ENCODE data around the gene FBXL19. TPM values are rescaled to one million over a fixed set of nuclear protein-coding genes. Genes with fewer than 3 reads are reported as not detected.

FBXL19 gene
- total RNA-seq, 1 donor from 2014 or later = 24.8 TPM

GRCh38 chr16:30894540-30895368, 28.6 kb upstream of the FBXL19 start:
- intact Hi-C loops (cut with micrococcal nuclease) = loop anchor here (1.0 kb wide), 1 partner anchor 9 kb away; no protein-coding TSS in a partner anchor

- intact Hi-C loops (cut with micrococcal nuclease) = loop anchor here (2.0 kb wide), 2 partner anchors 133 to 197 kb away; partner anchors contain the start of genes CFAP119, RNF40 and SRCAP
These were observed 27.6 kb upstream of the FBXL19 start for GRCh38 chr16:30895627-30896260.

- intact Hi-C loops (cut with micrococcal nuclease) = loop anchor here (2.0 kb wide), 2 partner anchors 134 to 198 kb away; partner anchors contain the start of genes CFAP119, RNF40 and SRCAP
These were observed 27.0 kb upstream of the FBXL19 start, which contains the start of gene CTF1 for GRCh38 chr16:30896261-30896888. Gene CTF1 (plus strand): TSS chr16:30896614. CDS start chr16:30896644, 30 bp downstream.

- intact Hi-C loops (cut with micrococcal nuclease) = loop anchor here (1.0 to 2.0 kb wide), 7 partner anchors 22 to 562 kb away; partner anchors contain the start of genes ARMC5, CFAP119, RNF40 and SRCAP
These were observed 26.3 kb upstream of the FBXL19 start for GRCh38 chr16:30896889-30897733.

DNA sequence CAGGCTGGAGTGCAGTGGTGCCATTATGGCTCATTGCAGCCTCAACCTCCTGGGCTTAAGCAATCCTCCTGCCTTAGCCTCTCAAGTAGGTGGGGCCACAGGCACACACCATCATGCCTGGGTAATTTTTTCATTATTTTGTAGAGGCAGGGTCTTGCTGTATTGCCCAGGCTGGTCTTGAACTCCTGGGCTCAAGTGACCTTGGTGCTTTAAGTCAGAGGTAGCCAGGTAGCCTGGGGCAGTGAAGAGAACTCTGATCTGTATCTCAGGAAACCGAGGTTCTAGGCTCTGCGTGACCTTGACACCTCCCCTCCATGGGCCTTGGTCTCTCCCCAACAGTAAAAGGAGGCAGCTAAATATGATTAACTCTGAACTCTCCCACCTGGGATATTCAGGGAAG, 23.6 kb upstream of the FBXL19 start:
- intact Hi-C loops (cut with micrococcal nuclease) = no loop called here

DNA sequence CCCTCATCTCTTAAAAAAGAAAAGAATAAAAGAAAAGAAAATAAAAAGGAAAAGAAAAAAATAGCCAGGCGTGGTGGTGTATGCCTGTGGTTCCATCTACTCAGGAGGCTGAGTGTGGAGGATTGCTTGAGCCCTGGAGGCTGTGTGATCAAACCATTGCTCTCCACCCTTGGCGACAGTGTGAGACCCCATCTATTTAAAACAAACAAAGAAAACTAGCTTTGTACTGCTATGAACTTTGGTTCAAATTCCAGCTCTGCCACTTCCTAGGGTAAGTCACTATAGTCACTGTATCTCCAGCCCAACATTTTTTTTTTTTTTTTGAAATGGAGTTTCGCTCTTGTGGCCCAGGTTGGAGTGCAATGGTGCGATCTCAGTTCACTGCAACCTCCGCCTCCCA, 22.8 kb upstream of the FBXL19 start:
- intact Hi-C loops (cut with micrococcal nuclease) = no loop called here

- intact Hi-C loops (cut with micrococcal nuclease) = loop anchor here (1.0 kb wide), 2 partner anchors 21 to 57 kb away; no protein-coding TSS in a partner anchor
These were observed 22.0 kb upstream of the FBXL19 start for GRCh38 chr16:30901201-30902028.

- intact Hi-C loops (cut with micrococcal nuclease) = loop anchor here (1.0 kb wide), 2 partner anchors 20 to 58 kb away; no protein-coding TSS in a partner anchor
These were observed 21.1 kb upstream of the FBXL19 start for GRCh38 chr16:30902029-30902972.

DNA sequence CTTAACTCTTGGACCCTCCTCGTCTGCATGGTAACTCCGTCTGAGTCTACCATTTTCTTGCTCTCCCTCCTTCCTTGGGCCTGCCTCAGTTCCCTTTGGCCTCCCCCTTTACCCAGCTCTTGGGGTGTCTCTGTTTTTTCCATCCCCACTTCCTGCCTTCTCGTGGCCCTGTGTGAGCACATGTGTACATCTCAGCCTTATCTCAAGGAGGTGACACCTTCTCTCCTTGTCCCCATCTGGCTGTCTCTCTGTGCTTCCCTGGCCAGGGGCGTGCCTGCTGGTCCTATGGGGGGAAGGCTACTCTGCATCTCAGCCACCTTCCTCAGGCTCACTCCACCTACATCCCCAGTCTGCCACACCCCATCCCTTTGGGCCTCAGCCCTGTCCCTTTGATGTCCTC, 20.4 kb upstream of the FBXL19 start:
- intact Hi-C loops (cut with micrococcal nuclease) = loop anchor here (1.0 kb wide), 2 partner anchors 9 to 28 kb away; partner anchors contain the start of gene BCL7C

DNA sequence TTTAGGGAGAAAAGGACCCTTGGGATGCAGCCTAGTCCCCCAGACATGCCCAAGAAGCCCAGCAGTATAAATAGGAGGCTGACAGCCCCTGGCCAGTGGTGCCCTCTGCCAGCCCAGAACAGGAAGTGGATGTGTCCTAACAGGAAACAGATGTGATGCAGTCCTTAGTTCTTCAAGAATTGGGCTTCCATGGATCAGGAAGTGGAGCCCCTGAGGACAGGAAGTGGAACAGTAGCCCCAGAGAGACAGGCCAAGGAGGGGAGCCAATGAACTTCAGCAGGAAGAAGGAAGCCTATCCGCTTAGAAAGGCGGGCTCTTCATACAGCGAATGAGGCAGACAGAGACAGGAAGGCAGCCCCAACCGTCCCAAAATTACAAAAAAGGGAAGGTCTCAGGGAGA, 19.8 kb upstream of the FBXL19 start:
- intact Hi-C loops (cut with micrococcal nuclease) = loop anchor here (1.0 kb wide), 2 partner anchors 9 to 28 kb away; partner anchors contain the start of gene BCL7C

DNA sequence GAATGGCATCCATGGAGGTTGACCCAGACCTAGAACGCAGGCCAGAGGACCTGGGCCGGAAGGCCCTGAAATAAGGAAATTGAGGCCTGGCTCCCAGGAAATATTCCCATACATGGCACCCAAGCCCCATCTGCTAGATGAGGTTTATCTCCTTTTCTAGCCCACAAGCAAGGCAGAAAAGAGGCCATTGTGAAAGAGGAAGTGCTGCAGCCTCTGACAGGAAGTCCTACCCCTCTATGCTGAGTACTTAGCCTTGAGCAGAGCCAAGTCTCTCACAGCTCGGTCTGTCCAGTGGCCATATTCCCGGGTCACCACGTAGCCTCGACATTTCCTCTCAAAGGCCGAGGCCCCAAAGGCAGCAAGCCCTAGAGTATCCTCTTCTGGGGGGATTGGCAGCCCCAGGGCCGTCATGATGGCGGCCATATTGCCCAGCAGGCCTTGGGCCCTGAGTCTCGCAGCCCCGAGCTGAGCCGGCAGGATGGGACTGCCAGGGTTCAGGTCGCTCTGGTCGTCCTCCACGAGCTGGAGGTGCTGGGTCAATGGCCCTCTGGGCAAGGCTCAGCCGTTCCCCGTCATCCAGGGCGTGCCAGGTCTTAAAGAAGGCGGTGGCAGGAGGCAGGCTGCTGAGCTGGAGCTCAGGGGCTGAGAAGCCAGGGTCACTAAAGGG, 19.1 kb upstream of the FBXL19 start:
- intact Hi-C loops (cut with micrococcal nuclease) = no loop called here

GRCh38 chr16:30907064-30907463, 16.3 kb upstream of the FBXL19 start:
- intact Hi-C loops (cut with micrococcal nuclease) = no loop called here

DNA sequence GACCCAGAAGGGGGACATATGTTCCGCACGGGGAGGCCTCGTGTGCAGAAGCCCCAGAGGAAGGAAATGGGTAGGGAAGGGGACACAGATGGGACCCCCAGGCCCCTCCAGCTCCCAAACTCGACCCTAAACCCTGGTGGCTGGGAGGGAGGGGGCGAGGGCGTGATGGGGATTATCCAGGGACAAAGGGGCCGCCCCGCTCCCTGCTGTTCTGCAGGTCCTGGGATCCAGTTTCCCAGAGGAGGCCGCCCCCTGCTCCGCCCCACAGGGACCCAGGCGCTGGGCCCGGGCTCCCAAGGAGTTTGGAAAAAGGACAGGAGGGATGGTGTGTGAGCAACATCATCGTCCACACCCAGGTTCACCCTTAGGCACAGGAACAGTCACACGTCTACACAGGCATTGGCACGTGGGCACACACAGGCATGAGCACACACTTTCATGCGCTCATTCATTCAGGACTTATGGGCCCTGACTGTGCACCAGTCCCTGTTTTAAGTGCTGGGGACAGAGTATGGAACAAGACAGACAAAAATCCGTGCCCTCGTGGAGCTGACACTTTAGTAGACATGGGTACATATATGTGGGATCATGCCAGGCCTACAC, 12.8 kb upstream of the FBXL19 start:
- intact Hi-C loops (cut with micrococcal nuclease) = no loop called here

DNA sequence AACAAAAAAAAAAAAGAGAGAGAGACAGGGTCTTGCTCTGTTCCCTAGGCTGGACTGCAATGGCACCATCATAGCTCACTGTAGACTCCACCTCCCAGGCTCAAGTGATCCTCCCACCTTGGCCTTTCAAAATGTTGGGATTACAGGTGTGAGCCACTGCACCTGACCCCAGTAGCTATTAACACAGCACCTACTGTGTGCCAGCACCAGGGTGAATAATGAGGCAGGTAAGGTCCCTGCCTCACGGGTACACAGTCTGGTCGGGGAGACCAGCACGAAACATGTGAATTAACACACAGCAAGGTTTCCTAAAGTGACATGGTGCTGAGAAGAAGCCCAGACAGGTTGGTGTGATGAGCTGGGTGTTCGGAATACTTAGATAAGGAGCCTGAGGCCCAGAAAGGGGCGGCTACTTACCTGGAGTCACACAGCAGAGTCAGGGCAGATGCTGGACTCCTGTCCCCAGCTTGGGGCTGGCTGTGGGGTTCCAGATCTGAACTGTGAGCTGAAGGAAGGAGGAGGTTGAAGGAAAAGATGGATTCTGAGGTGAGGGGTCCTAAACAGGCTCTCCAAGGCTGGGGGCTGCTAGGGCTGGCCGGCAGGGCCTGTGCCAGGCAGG, 10.5 kb upstream of the FBXL19 start:
- intact Hi-C loops (cut with micrococcal nuclease) = no loop called here

DNA sequence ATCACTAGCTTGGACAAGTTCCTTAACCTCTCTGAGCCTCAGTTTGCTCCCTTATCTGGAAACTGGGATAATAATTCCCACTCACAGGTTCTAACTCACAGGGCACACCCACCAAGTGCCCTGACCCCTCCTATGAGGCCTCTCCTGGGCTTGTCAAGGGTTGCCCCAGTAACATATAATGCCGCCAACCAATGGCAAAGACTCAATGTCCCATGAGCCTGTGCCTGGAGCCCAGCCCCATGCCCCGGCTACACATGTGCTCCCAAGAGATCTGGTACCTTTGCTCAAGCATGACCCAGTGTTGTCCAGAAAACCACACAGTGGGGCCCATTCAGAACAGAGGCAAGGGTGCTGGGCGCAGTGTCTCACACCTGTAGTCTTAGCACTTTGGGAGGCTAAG, 8.5 kb upstream of the FBXL19 start:
- intact Hi-C loops (cut with micrococcal nuclease) = no loop called here

- intact Hi-C loops (cut with micrococcal nuclease) = no loop called here
These were observed 4.8 kb upstream of the FBXL19 start for GRCh38 chr16:30918614-30919013.

DNA sequence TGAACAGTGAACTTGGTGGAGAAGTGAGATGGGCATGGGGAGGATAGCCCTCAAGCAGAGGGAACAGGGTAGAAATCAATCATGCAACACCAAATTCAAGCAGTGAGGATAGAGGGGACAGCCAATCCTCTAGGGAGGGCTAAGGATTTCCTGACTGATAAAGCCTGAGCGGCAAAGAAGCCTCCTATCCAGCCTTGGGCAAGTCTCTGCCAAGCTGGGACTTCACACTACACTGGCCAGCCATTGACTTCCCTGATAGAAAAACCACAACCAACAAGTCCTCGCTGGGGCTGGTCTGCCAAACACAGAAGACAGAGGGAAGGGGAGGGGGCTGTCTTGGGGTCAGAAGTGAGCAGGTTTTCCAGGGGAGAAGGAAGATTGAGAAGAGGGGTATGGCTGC, 2.5 kb upstream of the FBXL19 start:
- intact Hi-C loops (cut with micrococcal nuclease) = loop anchor here (1.0 to 5.0 kb wide), 2 partner anchors 77 to 584 kb away; no protein-coding TSS in a partner anchor

Data from T-helper 1 cell treated with Interleukin-12 subunit alpha and Interleukin-12 subunit beta and Interleukin-4 antibody, amounts not matched to agents 30 ng/mL and 1 ng/mL, for 36 hours (primary cell).